Fibroblast of the aortic adventitia (primary cell): ENCODE measurements around the gene CYP2B6. TPM values are rescaled to one million over a fixed set of nuclear protein-coding genes. Genes with fewer than 3 reads are reported as not detected.
"Not testable (repeated sequence)": the region's sequence is repeated elsewhere in the genome, so short reads cannot be mapped to it uniquely, and the experiment has no call there.

Source experiments
- DNase-seq: peaks from one replicate; pipeline ENCODE4 v3.0.0-alpha.2; 2010; ENCODE audit warnings: low read depth
- H3K4me3 ChIP-seq: 2 replicates; pipeline ENCODE4 v1.5.1; 2011; ENCODE audit warnings: low read depth, mild to moderate bottlenecking, control low read depth, low read length, moderate library complexity
- CTCF ChIP-seq: IDR thresholded peaks from 2 replicates; pipeline ENCODE4 v1.5.1; 2011; ENCODE audit warnings: mild to moderate bottlenecking, low read length, control low read depth, inconsistent platforms; ENCODE audit not compliant: insufficient read depth
- total RNA-seq: library from RNA; depleted of rRNA; stranded (reverse); fragments of >200 nt; gene quantifications from 2 replicates; pipeline ENCODE4 v1.2.3, GENCODE V29; 2012; ENCODE audit warnings: low replicate concordance

Gene CYP2B6
- total RNA-seq, 1 donor = not detected

- DNase-seq = peak; percentile 86
- H3K4me3 ChIP-seq = no peak overlapping the region
- TF ChIP-seq CTCF = peak; percentile 93
Measured at GRCh38 chr19:40974633-40975037, 16.4 kb upstream of the CYP2B6 start.

GRCh38 chr19:40976134-40976533 is 14.9 kb upstream of the CYP2B6 start:
- DNase-seq = no peak
- TF ChIP-seq CTCF = no peak

DNA sequence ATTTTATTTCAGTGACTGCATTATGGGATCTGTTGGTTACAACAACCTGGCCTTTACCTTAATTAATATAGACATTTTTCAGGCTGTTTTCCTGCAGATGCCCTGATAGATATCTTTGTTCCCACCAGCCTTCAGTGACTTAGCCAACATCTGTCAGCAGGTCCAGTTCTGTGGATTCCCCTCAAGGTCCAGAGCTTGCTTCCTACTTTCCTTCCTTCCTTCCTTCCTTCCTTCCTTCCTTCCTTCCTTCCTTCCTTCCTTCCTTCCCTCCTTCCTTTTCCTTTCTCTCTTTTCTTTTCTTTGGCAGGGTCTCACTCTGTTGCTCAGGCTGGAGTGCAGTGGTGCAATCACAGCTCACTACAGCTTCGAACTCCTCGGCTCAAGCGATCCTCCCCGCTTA is 14.4 kb upstream of the CYP2B6 start:
- no peak for TF ChIP-seq CTCF
- DNase-seq = no peak
- H3K4me3 ChIP-seq = no peak overlapping the region

More at GRCh38 chr19:40976134-40976533, 14.9 kb upstream of the CYP2B6 start:
- no peak overlapping the region for H3K4me3 ChIP-seq

DNA sequence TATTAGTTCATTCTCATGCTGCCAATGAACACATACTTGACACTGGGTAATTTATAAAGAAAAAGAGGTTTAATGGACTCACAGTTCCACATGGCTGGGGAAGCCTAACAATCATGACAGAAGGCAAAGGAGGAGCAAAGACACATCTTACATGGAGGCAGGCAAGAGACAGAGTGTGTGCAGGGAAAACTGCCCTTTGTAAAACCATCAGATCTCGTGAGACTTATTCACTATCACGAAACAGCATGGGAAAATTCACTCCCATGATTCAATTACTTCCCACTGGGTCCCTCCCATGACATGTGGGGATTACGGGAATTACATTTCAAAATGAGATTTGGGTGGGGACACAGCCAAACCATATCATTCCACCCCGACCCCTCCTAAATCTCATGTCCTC is 11.3 kb upstream of the CYP2B6 start:
- DNase-seq, H3K4me3 ChIP-seq: not testable (repeated sequence)

DNA sequence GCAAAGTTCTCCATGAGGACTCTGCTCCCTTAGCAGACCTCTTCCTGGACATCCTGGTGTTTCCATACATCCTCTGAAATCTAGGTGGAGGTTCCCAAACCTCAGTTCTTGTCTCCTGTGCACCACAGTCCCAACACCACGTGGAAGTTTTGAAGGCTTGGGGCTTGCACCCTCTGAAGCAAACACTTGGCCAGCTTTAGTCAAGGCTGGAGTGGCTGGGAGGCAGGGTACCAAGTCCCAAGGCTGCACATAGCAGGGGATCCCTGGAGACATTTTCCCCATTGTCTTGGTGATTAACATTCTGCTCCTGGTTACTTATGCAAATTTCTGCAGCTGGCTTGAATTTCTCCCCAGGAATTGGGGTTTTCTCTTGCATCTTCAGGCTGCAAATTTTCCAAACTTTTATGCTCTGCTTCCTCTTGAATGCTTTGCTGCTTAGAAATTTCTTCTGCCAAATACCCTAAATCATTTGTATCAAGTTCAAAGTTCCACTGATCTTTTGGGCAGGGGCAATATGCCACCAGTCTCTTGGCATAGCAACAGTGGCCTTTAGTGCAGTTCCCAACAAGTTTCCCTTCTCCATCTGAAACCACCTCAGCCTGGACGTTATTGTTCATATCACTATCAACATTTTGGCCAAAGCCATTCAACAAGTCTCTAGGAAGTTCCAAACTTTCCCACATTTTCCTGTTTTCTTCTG is 10.2 kb upstream of the CYP2B6 start:
- not testable (repeated sequence) for DNase-seq, H3K4me3 ChIP-seq

GRCh38 chr19:40981591-40981990 is 9.5 kb upstream of the CYP2B6 start:
- no peak for DNase-seq
- no peak for TF ChIP-seq CTCF
- H3K4me3 ChIP-seq = no peak overlapping the region

GRCh38 chr19:40982594-40983101 is 8.4 kb upstream of the CYP2B6 start:
- no peak for TF ChIP-seq CTCF
- no peak overlapping the region for H3K4me3 ChIP-seq
- peak; percentile 41 for DNase-seq

DNA sequence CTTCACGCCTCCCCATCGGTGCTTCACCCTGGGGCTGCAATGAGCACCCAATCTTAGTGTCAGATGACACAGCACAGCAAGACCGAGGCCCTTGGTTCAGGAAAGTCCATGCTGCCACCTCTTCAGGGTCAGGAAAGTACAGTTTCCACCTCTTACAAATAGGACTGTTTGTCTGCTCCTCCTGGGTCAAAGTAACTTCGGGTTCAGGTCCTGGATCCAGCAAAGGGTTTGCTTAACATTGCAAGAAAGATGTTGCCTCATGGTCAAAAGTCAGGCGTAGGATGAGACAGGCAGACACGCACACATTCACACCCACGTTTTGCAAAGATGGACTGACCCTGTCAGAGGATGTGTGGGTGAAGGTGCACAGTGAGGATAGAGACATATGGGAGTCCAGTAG is 1.6 kb upstream of the CYP2B6 start:
- no peak for DNase-seq
- no peak overlapping the region for H3K4me3 ChIP-seq
- no peak for TF ChIP-seq CTCF
